SH-SY5Y (cell line): Measurements from ENCODE around the gene UBAP1L.

Experiments
- GATA2 ChIP-seq: IDR thresholded peaks from 2 replicates; pipeline ENCODE4 v1.6.1; 2011; ENCODE audit warnings: mild to moderate bottlenecking, low read depth, low read length
- GATA3 ChIP-seq: IDR thresholded peaks from 2 replicates; pipeline ENCODE4 v1.6.1; 2011; ENCODE audit warnings: low read depth, mild to moderate bottlenecking, low read length, moderate library complexity

DNA sequence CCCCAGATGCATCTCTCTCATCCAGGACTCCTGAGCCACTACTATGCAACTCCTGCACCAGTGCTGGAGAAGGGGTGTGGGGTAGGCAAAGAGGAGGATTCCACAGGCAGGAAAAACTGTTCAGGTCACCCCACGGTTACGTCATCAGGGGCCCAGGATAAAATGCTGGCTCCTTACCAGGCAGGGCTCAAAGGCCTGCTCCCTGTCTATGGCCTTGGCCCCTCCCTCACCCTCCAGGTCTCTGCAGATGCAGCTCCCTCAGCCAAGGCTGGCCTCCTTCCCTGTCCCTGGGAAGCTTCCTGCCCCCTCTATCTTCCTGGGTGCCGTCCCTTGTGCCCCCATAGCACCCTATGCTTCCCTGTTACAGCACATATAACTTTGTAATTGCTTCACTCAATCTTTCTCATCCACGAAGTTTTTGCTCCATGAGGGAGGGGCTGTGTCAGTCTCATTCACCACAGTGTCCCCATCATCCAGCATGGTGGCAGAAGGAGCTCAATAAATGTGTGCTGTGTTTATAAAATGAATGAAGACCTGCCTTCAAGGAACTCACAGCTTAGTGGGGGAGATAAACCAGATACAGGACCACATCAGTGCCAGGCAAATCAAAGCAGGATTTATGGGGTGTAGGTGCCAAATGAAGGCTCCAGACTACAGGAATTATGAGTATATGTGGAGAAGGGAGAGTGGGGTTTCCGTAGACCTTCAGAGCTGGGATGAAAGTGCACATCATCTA lies 19.8 kb downstream of the UBAP1L start:
- no peak for TF ChIP-seq GATA2
- no peak for TF ChIP-seq GATA3
